CD4-positive, alpha-beta T cell treated with Interleukin-6 for 4 hours (primary cell): ENCODE results near the gene LRP11.
"Not testable (repeated sequence)": the region's sequence is repeated elsewhere in the genome, so short reads cannot be mapped to it uniquely, and the experiment has no call there.

Experiments
- DNase-seq: peaks from one replicate; pipeline ENCODE4 v3.0.0-alpha.2; 2020; ENCODE audit warnings: mixed read lengths

Gene LRP11

GRCh38 chr6:149863698-149864577, at the start of gene LRP11:
Gene LRP11, minus strand, starts transcription at chr6:149864359. Its CDS starts 339 bp downstream, at chr6:149864020.
- peak; percentile 80 for DNase-seq

DNA sequence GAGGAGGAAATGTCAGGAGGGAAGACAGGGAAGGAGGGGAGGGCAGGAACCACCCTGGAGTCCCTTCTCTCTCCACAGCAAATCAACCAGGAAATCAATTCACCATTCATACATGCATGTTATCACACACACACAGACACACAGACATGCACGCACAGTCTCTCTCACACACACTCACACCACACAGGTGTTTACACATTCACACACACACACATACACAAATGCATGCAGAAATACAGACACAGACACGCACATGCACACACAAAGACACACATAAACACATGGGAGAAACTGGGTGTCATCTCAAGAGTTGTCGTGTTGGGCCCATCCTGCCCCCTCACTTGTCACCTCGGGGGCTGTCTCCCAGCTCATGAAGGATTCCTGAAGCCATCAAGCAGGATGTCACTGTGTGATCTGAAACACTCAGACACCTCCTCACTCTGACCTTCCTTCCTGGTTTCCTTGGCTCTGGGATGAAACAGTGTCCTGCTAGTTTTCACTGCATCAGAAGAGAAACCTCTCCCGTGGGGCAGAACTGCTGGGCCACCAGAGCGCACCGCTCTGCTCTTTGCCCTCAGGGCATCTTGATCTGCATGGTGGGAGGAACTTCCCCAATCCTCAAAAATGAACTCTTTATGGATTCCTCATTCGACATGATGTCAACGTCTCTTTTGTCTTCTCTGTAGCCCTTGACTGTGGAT, 49.5 kb upstream of the LRP11 start:
- no peak for DNase-seq

- no peak for DNase-seq
These were observed 48.9 kb upstream of the LRP11 start for GRCh38 chr6:149913085-149913484.

- DNase-seq, result not testable (repeated sequence)
These were observed 48.5 kb upstream of the LRP11 start for GRCh38 chr6:149912680-149913079.

DNA sequence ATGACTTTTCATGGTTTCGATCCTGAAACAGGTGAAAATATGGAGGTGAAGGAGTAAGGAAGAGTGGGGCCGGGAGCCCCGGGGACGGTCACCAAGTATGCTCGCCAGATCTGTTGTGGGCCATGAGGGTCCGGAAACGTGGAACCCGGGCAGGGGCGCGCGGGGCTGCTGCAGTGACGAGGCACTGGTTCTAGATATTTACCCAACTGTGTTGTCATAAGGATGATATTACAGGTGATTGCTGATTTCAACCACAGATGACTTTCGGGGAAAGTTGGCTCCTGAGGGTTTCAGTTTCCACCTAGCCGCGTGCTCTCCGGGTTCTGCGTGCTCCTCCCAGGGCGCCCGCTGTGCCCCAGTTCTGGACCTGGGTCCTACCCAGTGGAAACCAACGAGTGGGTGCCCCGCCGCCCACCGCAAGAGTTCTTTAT, 46.6 kb upstream of the LRP11 start:
- no peak for DNase-seq

- DNase-seq, result no peak
These were observed 45.7 kb upstream of the LRP11 start for GRCh38 chr6:149909701-149910470.

DNA sequence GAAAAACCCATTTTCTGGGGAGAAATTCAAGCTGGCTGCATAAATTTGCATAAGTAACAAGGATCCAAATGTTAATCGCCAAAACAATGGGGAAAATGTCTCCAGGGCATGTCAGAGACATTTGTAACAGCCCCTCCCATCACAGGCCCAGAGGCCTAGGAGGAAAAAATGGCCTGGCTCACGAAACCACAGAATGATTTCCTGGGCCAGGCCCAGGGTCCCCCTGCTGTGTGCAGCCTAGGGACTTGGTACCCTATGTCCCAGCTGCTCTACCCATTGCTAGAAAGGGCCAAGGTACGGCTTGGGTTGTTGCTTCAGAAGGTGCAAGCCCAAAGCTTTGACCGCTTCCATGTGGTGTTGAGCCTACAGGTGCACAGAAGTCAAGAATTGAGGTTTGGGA, 44.3 kb upstream of the LRP11 start:
- not testable (repeated sequence) for DNase-seq

DNA sequence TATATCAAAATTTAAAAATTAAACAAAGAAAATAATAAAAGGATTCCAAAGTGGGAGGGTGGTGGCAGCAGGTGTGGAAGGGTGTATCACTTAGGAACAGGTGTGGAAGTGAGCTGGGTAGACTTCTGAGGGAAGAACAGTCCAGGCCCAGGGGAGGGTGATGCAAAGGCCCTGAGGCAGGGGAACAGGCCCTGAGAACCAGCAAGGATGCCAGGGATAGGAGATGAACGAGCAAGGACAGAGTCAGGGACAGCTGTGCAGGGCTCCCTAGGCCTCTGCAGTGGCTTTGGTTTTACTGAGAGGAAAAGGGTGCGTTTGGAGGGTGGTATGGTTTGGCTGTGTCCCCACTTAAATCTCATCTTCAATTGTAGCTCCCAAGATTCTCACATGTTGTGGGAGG, 43.2 kb upstream of the LRP11 start:
- DNase-seq, result no peak

GRCh38 chr6:149906405-149906804, 42.2 kb upstream of the LRP11 start:
- no peak for DNase-seq

DNA sequence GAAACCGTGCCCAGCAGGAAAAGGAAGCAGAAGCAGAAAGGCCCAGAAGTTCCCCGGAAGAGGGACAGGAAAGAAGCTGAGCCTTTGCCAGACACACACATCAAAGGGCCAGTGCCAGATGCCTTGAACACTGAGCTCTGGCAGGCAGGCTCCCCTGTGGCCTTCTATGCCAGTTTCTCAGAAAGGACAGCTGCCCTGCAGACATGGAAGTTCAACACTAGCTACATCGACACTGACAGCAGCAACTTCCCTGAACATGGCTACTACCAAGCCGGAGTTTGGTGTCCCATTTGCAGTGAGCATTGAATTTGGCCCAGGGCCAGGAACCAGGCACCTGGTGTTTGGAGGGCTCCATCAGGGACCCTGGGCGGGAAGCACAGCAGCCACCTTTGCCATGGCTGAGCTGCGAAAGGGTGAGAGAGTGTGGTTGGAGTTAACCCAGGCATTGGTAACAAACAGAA, 41.8 kb upstream of the LRP11 start:
- no peak for DNase-seq

DNA sequence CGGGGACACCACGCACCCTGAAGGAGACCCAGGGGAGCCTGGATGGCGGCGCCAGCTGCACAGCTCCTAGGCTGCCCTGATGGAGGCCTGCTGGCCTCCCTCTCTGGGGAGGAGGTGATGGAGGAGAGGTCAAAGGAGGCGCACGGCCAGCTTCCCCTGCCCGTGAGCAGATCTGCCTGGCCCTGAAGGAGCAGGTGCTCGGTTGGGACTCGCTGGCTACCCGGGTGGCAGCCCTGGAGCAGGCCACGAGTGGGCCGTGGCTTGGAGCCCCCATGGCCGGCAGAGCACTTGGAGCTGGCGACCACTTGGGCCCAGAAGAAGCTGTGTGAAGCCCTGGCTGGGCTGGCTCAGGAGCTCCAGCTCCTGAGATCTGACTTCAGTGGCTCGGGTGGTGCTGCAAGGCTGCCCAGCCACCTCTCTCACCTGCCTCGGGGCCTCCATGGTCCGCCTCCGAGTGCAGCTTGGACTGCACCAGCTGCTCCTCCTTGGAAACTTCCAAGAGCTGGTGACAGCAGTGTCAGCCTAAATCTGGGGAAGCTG, 41.3 kb upstream of the LRP11 start:
- DNase-seq, result no peak

GRCh38 chr6:149904661-149905370, 40.7 kb upstream of the LRP11 start:
- DNase-seq, result no peak

GRCh38 chr6:149903938-149904611, 39.9 kb upstream of the LRP11 start:
- DNase-seq, result no peak

DNA sequence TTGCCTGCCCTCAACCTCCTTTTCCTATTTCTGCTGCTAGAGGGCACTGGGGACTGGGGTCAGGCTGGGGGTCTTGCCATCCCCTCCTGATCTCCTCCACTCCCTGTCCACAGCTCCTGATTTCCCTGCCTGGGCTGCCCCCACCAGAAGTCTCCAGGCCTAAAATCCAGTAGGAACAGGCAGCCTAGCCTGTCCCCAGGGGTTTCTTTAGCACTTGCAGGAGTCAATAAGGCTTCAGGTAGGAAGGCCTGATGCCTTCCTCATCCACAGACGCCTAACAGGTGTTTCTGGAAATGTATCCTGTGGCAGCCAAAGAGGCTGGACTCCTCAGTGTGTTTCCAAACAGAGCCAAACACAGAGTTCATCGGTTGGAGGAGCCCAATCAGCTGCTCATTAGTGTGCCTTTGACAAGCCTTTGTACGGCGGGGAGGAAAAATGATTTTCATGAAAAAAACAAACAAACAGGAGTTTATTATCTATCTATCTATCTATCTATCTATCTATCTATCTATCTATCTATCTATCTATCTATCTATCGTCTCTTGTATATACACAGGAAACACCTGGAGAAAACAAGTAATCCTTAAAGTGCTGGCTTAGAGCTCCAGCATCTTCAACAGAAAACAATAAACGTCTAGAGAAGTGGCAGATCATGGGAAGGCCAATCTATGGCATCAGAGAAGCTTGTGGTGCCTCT, 37.4 kb upstream of the LRP11 start:
- no peak for DNase-seq

- DNase-seq, result no peak
These were observed 36.7 kb upstream of the LRP11 start for GRCh38 chr6:149900620-149901443.

GRCh38 chr6:149899926-149900619, 35.9 kb upstream of the LRP11 start:
- DNase-seq, result no peak

- no peak for DNase-seq
These were observed 35.3 kb upstream of the LRP11 start for GRCh38 chr6:149899486-149899885.

GRCh38 chr6:149898966-149899365, 34.8 kb upstream of the LRP11 start:
- DNase-seq, result no peak
